ENCODE data around the gene CD22.
"Not testable (repeated sequence)": the region's sequence is repeated elsewhere in the genome, so short reads cannot be mapped to it uniquely, and the experiment has no call there.

CD22 gene

GRCh38 chr19:35328851-35329285 is at the start of gene CD22:
Gene CD22 (plus strand): TSS chr19:35329187. CDS start chr19:35332041, 2,854 bp downstream.
- no peak for DNase-seq (ENCODE audit: low spot score)

- no peak for DNase-seq (ENCODE audit: low spot score)
Observed at GRCh38 chr19:35279374-35279773, 49.6 kb upstream of the CD22 start.

- DNase-seq (ENCODE audit: low spot score), result no peak
Observed at GRCh38 chr19:35279985-35280821, 48.8 kb upstream of the CD22 start.

GRCh38 chr19:35281303-35281702 is 47.7 kb upstream of the CD22 start:
- DNase-seq (ENCODE audit: low spot score), result no peak

- DNase-seq (ENCODE audit: low spot score), result no peak
Observed at GRCh38 chr19:35284153-35285094, 44.6 kb upstream of the CD22 start.

- no peak for DNase-seq (ENCODE audit: low spot score)
Observed at GRCh38 chr19:35285095-35285449, 43.9 kb upstream of the CD22 start.

- DNase-seq (ENCODE audit: low spot score), result not testable (repeated sequence)
Observed at GRCh38 chr19:35285465-35285864, 43.5 kb upstream of the CD22 start.

- DNase-seq (ENCODE audit: low spot score), result not testable (repeated sequence)
Observed at GRCh38 chr19:35286101-35286500, 42.9 kb upstream of the CD22 start.

- no peak for DNase-seq (ENCODE audit: low spot score)
Observed at GRCh38 chr19:35287713-35288112, 41.3 kb upstream of the CD22 start.

- DNase-seq (ENCODE audit: low spot score), result no peak
Observed at GRCh38 chr19:35288331-35288730, 40.7 kb upstream of the CD22 start.

- no peak for DNase-seq (ENCODE audit: low spot score)
Observed at GRCh38 chr19:35288906-35289305, 40.1 kb upstream of the CD22 start.

- no peak for DNase-seq (ENCODE audit: low spot score)
Observed at GRCh38 chr19:35290381-35291127, 38.4 kb upstream of the CD22 start.

GRCh38 chr19:35291259-35291658 is 37.7 kb upstream of the CD22 start:
- no peak for DNase-seq (ENCODE audit: low spot score)

- no peak for DNase-seq (ENCODE audit: low spot score)
Observed at GRCh38 chr19:35291916-35292315, 37.1 kb upstream of the CD22 start, which contains the start of gene MAG. Gene MAG (plus strand): TSS chr19:35292161. CDS start chr19:35295409, 3,248 bp downstream.

GRCh38 chr19:35292421-35293362 is 36.3 kb upstream of the CD22 start:
- no peak for DNase-seq (ENCODE audit: low spot score)

GRCh38 chr19:35293363-35293739 is 35.6 kb upstream of the CD22 start:
- no peak for DNase-seq (ENCODE audit: low spot score)

- DNase-seq (ENCODE audit: low spot score), result no peak
Observed at GRCh38 chr19:35293808-35294207, 35.2 kb upstream of the CD22 start.

- DNase-seq (ENCODE audit: low spot score), result no peak
Observed at GRCh38 chr19:35294328-35294727, 34.7 kb upstream of the CD22 start.

- DNase-seq (ENCODE audit: low spot score), result no peak
Observed at GRCh38 chr19:35294859-35295791, 33.9 kb upstream of the CD22 start.

Data from LoVo (cell line).